Erythroblast (primary cell): ENCODE results near the gene UNC79.

Experiments used
- GATA1 ChIP-seq: IDR thresholded peaks from 2 replicates; pipeline ENCODE4 v1.6.1; 2011; ENCODE audit warnings: low read depth, mild to moderate bottlenecking, control low read depth, low read length, moderate library complexity
- POLR2A ChIP-seq: IDR thresholded peaks from 2 replicates; pipeline ENCODE4 v1.6.1; 2011; ENCODE audit warnings: mild to moderate bottlenecking, low read length

DNA sequence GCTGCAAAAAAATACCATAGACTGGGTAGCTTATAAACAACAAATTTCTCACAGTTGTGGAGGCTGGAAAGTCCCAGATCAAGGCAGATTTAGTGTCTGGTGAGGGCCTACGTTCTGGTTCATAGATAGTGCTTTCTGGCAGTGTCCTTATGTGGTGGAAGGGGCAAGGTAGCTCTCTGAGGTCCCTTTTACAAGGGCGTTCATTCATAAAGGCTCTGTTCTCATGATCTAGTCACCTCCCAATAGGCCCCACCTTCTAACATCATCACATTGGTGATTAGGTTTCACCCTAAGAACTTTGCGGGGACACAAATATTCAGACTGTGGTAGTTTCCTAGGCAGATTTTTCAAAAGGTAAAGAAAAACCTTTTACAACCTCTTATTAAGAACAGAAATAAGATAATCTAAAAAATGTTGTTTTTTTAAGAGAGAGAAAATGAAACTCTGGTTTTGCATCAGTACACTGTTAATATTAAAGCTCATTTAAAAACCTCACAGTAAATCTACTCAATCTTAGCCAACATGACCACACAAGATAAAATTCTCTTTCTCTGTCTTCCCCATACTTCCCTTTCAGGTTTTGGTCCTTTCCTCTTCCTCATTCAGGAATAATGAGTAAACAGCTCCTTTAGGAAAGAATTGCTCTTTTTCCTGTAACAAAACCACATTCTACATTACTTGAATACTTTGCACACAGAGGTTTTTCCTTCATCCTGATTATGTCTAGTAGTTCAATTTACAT, 117.5 kb downstream of the UNC79 start:
- TF ChIP-seq POLR2A (no peak), GATA1 (no peak)
